SU-DHL-6 (cell line): Measurements from ENCODE around the gene RAB6D.

Source experiments
- CTCF ChIP-seq: fragments of 200-600 bp; sonication (generic); IDR thresholded peaks from one replicate; pipeline ENCODE4 v1.5.1; 2017; ENCODE audit warnings: antibody characterized with exemption, mild to moderate bottlenecking, low read length, moderate library complexity; ENCODE audit not compliant: insufficient read depth, poor library complexity, severe bottlenecking
- EZH2phosphoT487 ChIP-seq: fragments of 200-600 bp; sonication (generic), shearing (Covaris generic); conservative IDR thresholded peaks from 2 replicates; pipeline ENCODE4 v1.6.1; 2018; ENCODE audit warnings: mild to moderate bottlenecking, antibody characterized with exemption, low read length, moderate library complexity, mixed read lengths

GRCh38 chr2:131367352-131367751 is 3.4 kb upstream of the RAB6D start:
- TF ChIP-seq EZH2phosphoT487 (no peak), CTCF (no peak)
